ENCODE measurements around the gene SLC4A3.

Gene SLC4A3

GRCh38 chr2:219642465-219643083 is 15.1 kb downstream of the SLC4A3 start:
- Histone ChIP-seq H3K9me3 (ENCODE audit: control insufficient read depth, insufficient read depth, low read depth, low read length) (no peaks in the 10 kb centered on the region), H3K4me1 (ENCODE audit: control insufficient read depth, insufficient read depth, low read length) (no peaks in the 10 kb centered on the region), H3K36me3 (ENCODE audit: control insufficient read depth in 2 of 2, insufficient read depth in 1 of 2, low read length in 2 of 2) (peaks cover 0 to 10% of the 10 kb centered on the region in 2 experiments; a peak in 1 of 3 replicates), H3K4me3 (ENCODE audit: low read depth, low read length) (no peak overlapping the region), H3K27ac (ENCODE audit: extremely low read depth, low read depth, low read length) (no peak overlapping the region)
- POLR2A ChIA-PET = no interaction called here
- CTCF ChIA-PET = interaction anchor here (0.6 to 8.2 kb wide), 40 partner anchors 9 to 484 kb away, joined by 3 to 112 read pairs (median 4); partner anchors contain the start of genes CHPF, OBSL1 and TMEM198
- TF ChIP-seq ZFP3 (tag by site-specific recombination; IDR thresholded peaks at IDR 0.05; ENCODE audit: low read depth) (no peak), ZNF473 (tag by site-specific recombination; IDR thresholded peaks at IDR 0.05) (no peak), ZNF488 (tag by site-specific recombination; IDR thresholded peaks at IDR 0.05) (no peak), ZNF704 (tag by site-specific recombination; IDR thresholded peaks at IDR 0.05) (no peak), ZSCAN18 (tag by site-specific recombination; IDR thresholded peaks at IDR 0.05) (no peak), PRDM4 (tag by site-specific recombination; IDR thresholded peaks at IDR 0.05) (no peak), ZBTB6 (tag by site-specific recombination; IDR thresholded peaks at IDR 0.05) (peak; percentile 15; the same call in 1 of the 2 replicates), ZNF664 (tag by site-specific recombination; IDR thresholded peaks at IDR 0.05) (no peak), ZNF394 (tag by site-specific recombination; IDR thresholded peaks at IDR 0.05; ENCODE audit: borderline replicate concordance) (no peak; the same call in 1 of the 2 replicates), ZBTB20 (tag by site-specific recombination; IDR thresholded peaks at IDR 0.05) (no peak), ELK4 (IDR thresholded peaks at IDR 0.05; ENCODE audit: borderline replicate concordance, low read depth, low read length) (no peak), ZNF174 (tag by site-specific recombination; IDR thresholded peaks at IDR 0.05) (no peak), ZNF501 (tag by site-specific recombination; IDR thresholded peaks at IDR 0.05) (no peak), ZNF24 (tag by site-specific recombination; IDR thresholded peaks at IDR 0.05) (no peak), ZIC2 (tag by site-specific recombination; IDR thresholded peaks at IDR 0.05) (no peak), PRDM10 (tag by site-specific recombination; IDR thresholded peaks at IDR 0.05) (0 out of 2 replicates have a peak, but pooled peaks have one; percentile 33), ZNF114 (tag by site-specific recombination; IDR thresholded peaks at IDR 0.05) (no peak), PBX3 (CRISPR knock-in tag; IDR thresholded peaks at IDR 0.05) (peak; percentile 70; the same call in 1 of the 2 replicates), ZBTB1 (tag by site-specific recombination; IDR thresholded peaks at IDR 0.05) (no peak), ZNF350 (tag by site-specific recombination; IDR thresholded peaks at IDR 0.05) (no peak), TCF7L2 (IDR thresholded peaks at IDR 0.05; ENCODE audit: borderline replicate concordance, low read depth, low read length) (no peak), ZNF629 (tag by site-specific recombination; IDR thresholded peaks at IDR 0.05) (peak; percentile 68), ZNF16 (tag by site-specific recombination; IDR thresholded peaks at IDR 0.05; ENCODE audit: low read depth) (no peak), ZSCAN16 (tag by site-specific recombination; IDR thresholded peaks at IDR 0.05) (no peak)

Data from HEK293 (cell line).